ENCODE measurements around the gene PIGP. TPM values are rescaled to one million over a fixed set of nuclear protein-coding genes. Genes with fewer than 3 reads are reported as not detected.
"Not testable (repeated sequence)": the region's sequence is repeated elsewhere in the genome, so short reads cannot be mapped to it uniquely, and the experiment has no call there.

Gene PIGP
- polyA plus RNA-seq, 4 donors = 31.3 to 38.8 (median 33.4) TPM

GRCh38 chr21:37047079-37047478 is 25.8 kb downstream of the PIGP start:
- DNase-seq (ENCODE audit: low read depth in 4 of 4, low spot score in 2 of 4) = no peak

GRCh38 chr21:37045556-37045955 is 27.3 kb downstream of the PIGP start:
- DNase-seq (ENCODE audit: low read depth in 4 of 4, low spot score in 2 of 4) = no peak

GRCh38 chr21:37045149-37045548 is 27.7 kb downstream of the PIGP start:
- no peak for DNase-seq (ENCODE audit: low read depth in 4 of 4, low spot score in 2 of 4)

GRCh38 chr21:37044643-37045042 is 28.2 kb downstream of the PIGP start:
- DNase-seq (ENCODE audit: low read depth in 4 of 4, low spot score in 2 of 4) = no peak

- no peak for DNase-seq (ENCODE audit: low read depth in 4 of 4, low spot score in 2 of 4)
Observed at GRCh38 chr21:37043818-37044217, 29.1 kb downstream of the PIGP start.

- DNase-seq (ENCODE audit: low read depth in 4 of 4, low spot score in 2 of 4) = no peak
Observed at GRCh38 chr21:37041706-37042271, 31.1 kb downstream of the PIGP start.

GRCh38 chr21:37040212-37040611 is 32.7 kb downstream of the PIGP start:
- DNase-seq (ENCODE audit: low read depth in 4 of 4, low spot score in 2 of 4) = no peak

GRCh38 chr21:37039411-37040075 is 33.3 kb downstream of the PIGP start:
- no peak for DNase-seq (ENCODE audit: low read depth in 4 of 4, low spot score in 2 of 4)

GRCh38 chr21:37036177-37036576 is 36.7 kb downstream of the PIGP start:
- no peak for DNase-seq (ENCODE audit: low read depth in 4 of 4, low spot score in 2 of 4)

GRCh38 chr21:37034394-37034793 is 38.5 kb downstream of the PIGP start:
- not testable (repeated sequence) for DNase-seq (ENCODE audit: low read depth in 4 of 4, low spot score in 2 of 4)

GRCh38 chr21:37032877-37033471 is 39.9 kb downstream of the PIGP start:
- DNase-seq (ENCODE audit: low read depth in 4 of 4, low spot score in 2 of 4) = no peak

- no peak for DNase-seq (ENCODE audit: low read depth in 4 of 4, low spot score in 2 of 4)
Observed at GRCh38 chr21:37032293-37032692, 40.6 kb downstream of the PIGP start.

- no peak for DNase-seq (ENCODE audit: low read depth in 4 of 4, low spot score in 2 of 4)
Observed at GRCh38 chr21:37030864-37031263, 42.0 kb downstream of the PIGP start.

GRCh38 chr21:37028570-37028969 is 44.3 kb downstream of the PIGP start:
- DNase-seq (ENCODE audit: low read depth in 4 of 4, low spot score in 2 of 4) = no peak

- DNase-seq (ENCODE audit: low read depth in 4 of 4, low spot score in 2 of 4) = no peak
Observed at GRCh38 chr21:37026499-37026898, 46.4 kb downstream of the PIGP start.

- no peak for DNase-seq (ENCODE audit: low read depth in 4 of 4, low spot score in 2 of 4)
Observed at GRCh38 chr21:37017951-37018679, 54.8 kb downstream of the PIGP start.

Other genes with a start within 250 kb of the PIGP start
- gene HLCS, start 106.4 kb downstream of the PIGP start, polyA plus RNA-seq (ENCODE audit: insufficient read length in 4 of 4) = 10 to 100 TPM; 15.8 to 18.0 (median 16.2) TPM
- gene RIPPLY3, start 66.4 kb downstream of the PIGP start, polyA plus RNA-seq (ENCODE audit: insufficient read length in 4 of 4) = 1 to 10 TPM; 1.6 to 2.8 (median 2.4) TPM
- 100 to 1,000 TPM; 157 to 179 (median 167) TPM for gene TTC3, start 183 bp upstream of the PIGP start, polyA plus RNA-seq (ENCODE audit: insufficient read length in 4 of 4)
- gene VPS26C, start 194.3 kb upstream of the PIGP start, polyA plus RNA-seq (ENCODE audit: insufficient read length in 4 of 4) = 10 to 100 TPM; 38.1 to 51.1 (median 40.7) TPM